ENCODE data around the gene ENTPD3.

DNA sequence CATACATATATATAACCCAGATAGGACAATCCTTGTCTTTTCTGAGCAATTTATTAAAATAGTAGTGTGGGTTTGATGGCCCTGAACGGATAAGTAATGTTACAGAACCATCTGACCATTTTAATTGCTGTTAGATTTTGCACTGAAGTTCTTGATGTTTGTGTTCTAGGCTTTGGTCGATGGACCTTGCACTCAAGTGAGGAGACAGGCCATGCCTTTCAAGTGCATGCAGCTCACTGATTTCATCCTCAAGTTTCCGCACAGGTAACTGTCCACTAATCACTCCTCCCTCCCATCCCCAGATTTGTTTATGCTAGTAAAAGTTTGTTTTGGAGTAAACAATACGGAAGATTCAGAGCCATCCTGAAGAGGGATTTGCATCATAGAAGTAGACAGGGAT lies 71.5 kb downstream of the ENTPD3 start:
- TF ChIP-seq MED1 (CRISPR knock-in tag; IDR thresholded peaks at IDR 0.05), result no peak
- TF ChIP-seq, protein P1, sequence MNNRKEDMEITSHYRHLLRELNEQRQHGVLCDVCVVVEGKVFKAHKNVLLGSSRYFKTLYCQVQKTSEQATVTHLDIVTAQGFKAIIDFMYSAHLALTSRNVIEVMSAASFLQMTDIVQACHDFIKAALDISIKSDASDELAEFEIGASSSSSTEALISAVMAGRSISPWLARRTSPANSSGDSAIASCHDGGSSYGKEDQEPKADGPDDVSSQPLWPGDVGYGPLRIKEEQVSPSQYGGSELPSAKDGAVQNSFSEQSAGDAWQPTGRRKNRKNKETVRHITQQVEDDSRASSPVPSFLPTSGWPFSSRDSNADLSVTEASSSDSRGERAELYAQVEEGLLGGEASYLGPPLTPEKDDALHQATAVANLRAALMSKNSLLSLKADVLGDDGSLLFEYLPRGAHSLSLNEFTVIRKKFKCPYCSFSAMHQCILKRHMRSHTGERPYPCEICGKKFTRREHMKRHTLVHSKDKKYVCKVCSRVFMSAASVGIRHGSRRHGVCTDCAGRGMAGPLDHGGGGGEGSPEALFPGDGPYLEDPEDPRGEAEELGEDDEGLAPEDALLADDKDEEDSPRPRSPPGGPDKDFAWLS (CRISPR knock-in tag; IDR thresholded peaks at IDR 0.05; ENCODE audit: borderline replicate concordance), result no peak
- TF ChIP-seq SRF (IDR thresholded peaks at IDR 0.05; ENCODE audit: low read depth, low read length), result no peak
- TF ChIP-seq, protein P2, sequence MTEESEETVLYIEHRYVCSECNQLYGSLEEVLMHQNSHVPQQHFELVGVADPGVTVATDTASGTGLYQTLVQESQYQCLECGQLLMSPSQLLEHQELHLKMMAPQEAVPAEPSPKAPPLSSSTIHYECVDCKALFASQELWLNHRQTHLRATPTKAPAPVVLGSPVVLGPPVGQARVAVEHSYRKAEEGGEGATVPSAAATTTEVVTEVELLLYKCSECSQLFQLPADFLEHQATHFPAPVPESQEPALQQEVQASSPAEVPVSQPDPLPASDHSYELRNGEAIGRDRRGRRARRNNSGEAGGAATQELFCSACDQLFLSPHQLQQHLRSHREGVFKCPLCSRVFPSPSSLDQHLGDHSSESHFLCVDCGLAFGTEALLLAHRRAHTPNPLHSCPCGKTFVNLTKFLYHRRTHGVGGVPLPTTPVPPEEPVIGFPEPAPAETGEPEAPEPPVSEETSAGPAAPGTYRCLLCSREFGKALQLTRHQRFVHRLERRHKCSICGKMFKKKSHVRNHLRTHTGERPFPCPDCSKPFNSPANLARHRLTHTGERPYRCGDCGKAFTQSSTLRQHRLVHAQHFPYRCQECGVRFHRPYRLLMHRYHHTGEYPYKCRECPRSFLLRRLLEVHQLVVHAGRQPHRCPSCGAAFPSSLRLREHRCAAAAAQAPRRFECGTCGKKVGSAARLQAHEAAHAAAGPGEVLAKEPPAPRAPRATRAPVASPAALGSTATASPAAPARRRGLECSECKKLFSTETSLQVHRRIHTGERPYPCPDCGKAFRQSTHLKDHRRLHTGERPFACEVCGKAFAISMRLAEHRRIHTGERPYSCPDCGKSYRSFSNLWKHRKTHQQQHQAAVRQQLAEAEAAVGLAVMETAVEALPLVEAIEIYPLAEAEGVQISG (CRISPR knock-in tag; IDR thresholded peaks at IDR 0.05), result no peak
